Measurements from ENCODE around the gene PICALM.

Gene PICALM

DNA sequence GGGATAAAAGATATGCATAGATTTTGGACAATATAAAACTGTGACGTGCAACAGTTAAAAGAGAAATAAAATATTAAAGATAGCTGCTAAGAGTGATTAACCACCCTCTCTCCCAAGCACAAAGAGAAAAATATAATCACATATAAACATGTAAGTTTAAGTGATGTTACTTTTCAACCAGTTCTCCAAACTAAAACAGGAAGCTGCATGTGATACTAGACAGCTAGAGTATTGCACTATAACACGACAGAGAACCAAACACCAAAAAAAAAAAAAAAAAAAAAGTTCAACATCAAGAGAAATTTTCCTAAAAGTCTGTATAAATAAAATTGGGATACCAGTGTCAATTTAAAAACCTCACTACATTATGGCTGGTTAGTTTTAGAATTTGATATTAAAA, 79.1 kb downstream of the PICALM start:
- no peaks in the 10 kb centered on the region for H3K9me3 Mint-ChIP-seq
- peaks cover 29% of the 10 kb centered on the region for H3K4me1 Mint-ChIP-seq
- peaks cover 60% of the 10 kb centered on the region for H3K36me3 Mint-ChIP-seq (ENCODE audit: insufficient read depth)
- no peak for ATAC-seq (replicated peaks; ENCODE audit: extremely low read depth, poor library complexity, severe bottlenecking)
- H3K27ac Mint-ChIP-seq (ENCODE audit: low read depth) = peak overlapping the region; percentile 80
- H3K27me3 Mint-ChIP-seq = no peaks in the 10 kb centered on the region
- H3K4me3 Mint-ChIP-seq = no peak overlapping the region
- DNase-seq (ENCODE audit: low spot score in 2 of 2) = no peak

DNA sequence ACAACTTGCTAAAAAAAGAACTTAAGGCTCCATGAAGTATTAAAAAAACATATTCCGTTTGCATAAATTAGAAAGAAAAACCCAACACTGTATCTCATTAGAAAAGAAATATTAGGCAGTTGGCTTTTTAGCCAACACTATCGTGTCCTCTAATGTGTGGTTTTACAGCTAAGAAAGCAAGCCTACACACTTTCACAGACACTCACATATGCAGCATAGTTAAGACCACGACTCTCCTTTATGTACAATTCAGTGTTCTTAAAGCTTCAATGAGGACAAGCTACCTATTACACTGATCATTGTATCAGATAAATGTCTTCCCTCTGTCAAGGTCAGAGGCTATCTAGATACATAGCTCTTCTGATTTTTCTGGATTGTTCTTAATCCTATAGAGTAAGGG, 80.1 kb downstream of the PICALM start:
- peaks cover 36% of the 10 kb centered on the region for H3K4me1 Mint-ChIP-seq
- peaks cover 58% of the 10 kb centered on the region for H3K36me3 Mint-ChIP-seq (ENCODE audit: insufficient read depth)
- DNase-seq (ENCODE audit: low spot score in 2 of 2) = no peak
- H3K27ac Mint-ChIP-seq (ENCODE audit: low read depth) = peak overlapping the region; percentile 80
- no peaks in the 10 kb centered on the region for H3K27me3 Mint-ChIP-seq
- ATAC-seq (replicated peaks; ENCODE audit: extremely low read depth, poor library complexity, severe bottlenecking) = no peak
- no peaks in the 10 kb centered on the region for H3K9me3 Mint-ChIP-seq
- no peak overlapping the region for H3K4me3 Mint-ChIP-seq

DNA sequence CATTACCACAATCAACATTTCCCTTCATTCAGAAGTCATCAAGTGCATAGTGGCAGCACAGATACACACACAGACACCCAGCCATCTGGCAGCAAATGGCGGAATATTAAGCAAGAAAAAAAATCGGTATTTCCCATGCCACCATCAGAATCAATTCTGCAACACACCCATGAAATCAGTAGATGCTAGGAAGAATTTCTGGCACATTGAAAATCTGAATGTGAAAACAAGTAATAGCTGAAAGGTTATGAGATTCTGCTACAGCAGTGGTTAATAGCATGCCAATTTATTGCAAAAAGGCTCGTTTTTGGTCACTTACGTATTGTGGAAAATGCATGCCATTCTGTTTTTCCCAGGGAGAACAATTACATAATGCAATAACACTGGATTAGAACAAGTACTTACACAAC, 91.1 kb downstream of the PICALM start:
- Mint-ChIP-seq H3K9me3 (no peaks in the 10 kb centered on the region), H3K4me3 (no peak overlapping the region), H3K36me3 (ENCODE audit: insufficient read depth) (peaks cover 58% of the 10 kb centered on the region), H3K27me3 (no peaks in the 10 kb centered on the region), H3K27ac (ENCODE audit: low read depth) (peak overlapping the region; percentile 69), H3K4me1 (peaks cover 15% of the 10 kb centered on the region)
- DNase-seq (ENCODE audit: low spot score in 2 of 2) (no peak), ATAC-seq (replicated peaks; ENCODE audit: extremely low read depth, poor library complexity, severe bottlenecking) (no peak)

DNA sequence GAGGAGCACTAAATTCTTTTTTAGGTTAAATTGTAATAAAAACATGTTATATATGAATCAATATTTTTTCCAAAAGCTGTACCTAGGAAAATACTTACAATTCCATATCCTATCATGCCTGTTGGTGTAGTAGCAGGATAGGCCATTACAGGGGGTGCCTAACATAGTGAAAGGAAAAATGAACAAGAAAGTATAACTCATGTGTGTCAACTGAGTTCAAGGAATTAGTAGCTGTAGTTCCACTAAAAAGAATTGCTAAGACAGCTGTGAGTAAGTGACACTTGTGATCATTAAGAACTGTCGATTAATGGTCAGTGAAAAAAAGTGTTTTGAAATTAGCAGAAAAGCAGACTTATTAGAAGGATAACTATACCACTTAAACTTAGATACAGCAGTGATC, 92.4 kb downstream of the PICALM start:
- Mint-ChIP-seq H3K9me3 (no peaks in the 10 kb centered on the region), H3K27ac (ENCODE audit: low read depth) (no peak overlapping the region), H3K4me3 (no peak overlapping the region), H3K4me1 (peaks cover 15% of the 10 kb centered on the region), H3K27me3 (no peaks in the 10 kb centered on the region), H3K36me3 (ENCODE audit: insufficient read depth) (peaks cover 57% of the 10 kb centered on the region)
- DNase-seq (ENCODE audit: low spot score in 2 of 2) (no peak), ATAC-seq (replicated peaks; ENCODE audit: extremely low read depth, poor library complexity, severe bottlenecking) (no peak)

DNA sequence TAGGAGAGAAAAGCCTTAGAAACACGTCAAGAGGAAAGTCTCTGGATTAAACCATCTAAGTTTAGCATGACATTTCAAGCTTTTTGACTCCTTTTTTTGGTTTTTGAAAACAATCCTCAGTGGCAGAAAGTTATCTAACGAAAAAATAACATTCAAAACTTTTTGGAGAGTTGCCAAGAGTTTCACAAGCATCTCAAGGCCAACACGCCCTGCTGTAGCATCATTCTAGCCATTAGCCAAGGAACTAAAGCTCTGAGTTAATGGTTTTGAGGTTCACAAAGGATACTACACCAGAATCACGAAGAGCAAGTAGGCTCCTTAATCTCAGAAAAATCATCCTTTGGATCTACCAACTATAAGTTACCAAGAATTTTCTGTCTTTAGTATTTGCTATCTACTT, 94.8 kb downstream of the PICALM start:
- Mint-ChIP-seq H3K4me3 (no peak overlapping the region), H3K27ac (ENCODE audit: low read depth) (no peak overlapping the region), H3K4me1 (peaks cover 27% of the 10 kb centered on the region), H3K36me3 (ENCODE audit: insufficient read depth) (peaks cover 59% of the 10 kb centered on the region), H3K27me3 (no peaks in the 10 kb centered on the region), H3K9me3 (no peaks in the 10 kb centered on the region)
- no peak for ATAC-seq (replicated peaks; ENCODE audit: extremely low read depth, poor library complexity, severe bottlenecking)
- no peak for DNase-seq (ENCODE audit: low spot score in 2 of 2)

DNA sequence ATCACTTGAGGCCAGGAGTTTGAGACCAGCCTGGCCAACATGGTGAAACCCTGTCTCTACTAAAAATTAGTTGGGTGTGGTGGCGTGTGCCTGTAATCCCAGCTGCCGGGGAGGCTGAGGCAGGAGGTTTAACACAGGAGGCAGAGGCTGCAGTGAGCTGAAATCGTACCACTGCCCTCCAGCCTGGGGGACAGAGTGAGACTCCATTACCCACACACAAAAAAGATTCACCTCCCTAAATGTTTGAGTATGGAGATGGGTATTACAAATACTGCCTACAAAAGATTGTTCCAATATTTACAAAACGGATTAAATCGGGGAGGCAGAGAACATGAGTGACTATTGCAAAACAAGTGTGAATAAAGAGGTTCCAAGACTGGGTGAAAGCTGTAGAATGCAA, 98.3 kb downstream of the PICALM start:
- Mint-ChIP-seq H3K4me1 (peaks cover 34% of the 10 kb centered on the region), H3K9me3 (no peaks in the 10 kb centered on the region), H3K4me3 (no peak overlapping the region), H3K27ac (ENCODE audit: low read depth) (no peak overlapping the region), H3K27me3 (no peaks in the 10 kb centered on the region), H3K36me3 (ENCODE audit: insufficient read depth) (peaks cover 66% of the 10 kb centered on the region)
- ATAC-seq (replicated peaks; ENCODE audit: extremely low read depth, poor library complexity, severe bottlenecking) (no peak), DNase-seq (ENCODE audit: low spot score in 2 of 2) (no peak)

DNA sequence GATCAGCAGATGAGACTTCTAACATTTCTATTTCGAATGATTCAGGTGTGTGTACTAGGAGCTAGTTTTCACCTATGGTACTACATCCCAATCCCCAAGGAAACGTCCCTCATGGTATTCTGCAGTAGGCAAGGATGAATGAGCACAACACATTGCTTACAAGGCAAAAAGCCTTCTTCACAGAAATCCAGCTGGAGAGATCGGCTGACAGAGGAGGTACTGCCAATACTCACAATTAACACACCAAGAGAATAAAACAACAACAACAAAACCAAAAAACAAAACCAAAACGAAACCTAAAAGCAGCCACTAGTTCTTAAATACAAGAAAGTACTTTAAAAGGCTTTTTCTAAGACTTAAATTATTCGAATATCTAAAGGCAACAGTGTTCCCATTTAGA, 101.4 kb downstream of the PICALM start:
- DNase-seq (ENCODE audit: low spot score in 2 of 2) (no peak), ATAC-seq (replicated peaks; ENCODE audit: extremely low read depth, poor library complexity, severe bottlenecking) (no peak)
- H3K9me3 Mint-ChIP-seq = no peaks in the 10 kb centered on the region
- peak overlapping the region; percentile 68 for H3K27ac Mint-ChIP-seq (ENCODE audit: low read depth)
- peaks cover 38% of the 10 kb centered on the region for H3K4me1 Mint-ChIP-seq
- no peak overlapping the region for H3K4me3 Mint-ChIP-seq
- no peaks in the 10 kb centered on the region for H3K27me3 Mint-ChIP-seq
- H3K36me3 Mint-ChIP-seq (ENCODE audit: insufficient read depth) = peaks cover 68% of the 10 kb centered on the region

DNA sequence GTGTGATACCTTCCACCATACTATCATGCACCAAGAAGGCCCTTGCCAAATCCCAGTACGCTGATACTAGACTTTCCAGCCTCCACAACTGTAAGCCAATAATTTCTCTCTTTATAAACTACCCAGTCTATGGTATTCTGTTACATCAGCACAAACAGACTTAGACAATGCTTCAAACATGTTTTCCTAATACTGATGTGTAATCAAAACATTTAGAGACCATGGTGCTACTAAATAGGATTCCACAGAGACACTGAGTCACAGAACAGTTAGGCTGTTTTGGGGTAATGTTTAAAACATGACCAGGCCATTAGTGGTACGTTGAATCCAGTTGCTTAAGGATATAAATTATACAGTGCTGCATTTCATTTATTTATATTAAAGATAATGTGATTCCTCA, 103.7 kb downstream of the PICALM start:
- no peaks in the 10 kb centered on the region for H3K27me3 Mint-ChIP-seq
- H3K4me1 Mint-ChIP-seq = peaks cover 44% of the 10 kb centered on the region
- ATAC-seq (replicated peaks; ENCODE audit: extremely low read depth, poor library complexity, severe bottlenecking) = no peak
- no peak overlapping the region for H3K4me3 Mint-ChIP-seq
- H3K36me3 Mint-ChIP-seq (ENCODE audit: insufficient read depth) = peaks cover 65% of the 10 kb centered on the region
- H3K9me3 Mint-ChIP-seq = no peaks in the 10 kb centered on the region
- H3K27ac Mint-ChIP-seq (ENCODE audit: low read depth) = no peak overlapping the region
- no peak for DNase-seq (ENCODE audit: low spot score in 2 of 2)

DNA sequence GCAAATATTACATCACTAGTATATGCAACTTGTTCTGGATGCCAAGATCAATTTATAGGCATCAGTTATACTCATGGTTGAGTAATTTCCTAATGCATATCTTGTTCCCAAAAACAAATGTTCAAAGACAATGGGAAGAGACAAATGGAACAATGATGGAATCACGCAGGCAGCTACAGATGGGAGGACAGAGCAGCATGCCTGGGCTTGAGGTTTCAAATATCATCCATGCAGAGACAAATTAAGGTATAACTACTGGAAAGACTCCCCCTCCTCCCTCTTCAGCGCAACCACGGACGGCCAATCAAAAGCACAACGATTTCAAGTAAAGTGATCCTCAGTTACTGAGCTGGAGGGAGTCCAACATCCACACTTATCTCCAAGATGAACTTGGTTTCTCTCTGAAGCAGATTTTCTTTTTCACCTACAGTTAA, 106.9 kb downstream of the PICALM start:
- peaks cover 23% of the 10 kb centered on the region for H3K4me1 Mint-ChIP-seq
- no peak overlapping the region for H3K27ac Mint-ChIP-seq (ENCODE audit: low read depth)
- DNase-seq (ENCODE audit: low spot score in 2 of 2) (no peak), ATAC-seq (replicated peaks; ENCODE audit: extremely low read depth, poor library complexity, severe bottlenecking) (no peak)
- H3K36me3 Mint-ChIP-seq (ENCODE audit: insufficient read depth) = peaks cover 71% of the 10 kb centered on the region
- H3K27me3 Mint-ChIP-seq = no peaks in the 10 kb centered on the region
- no peaks in the 10 kb centered on the region for H3K9me3 Mint-ChIP-seq
- H3K4me3 Mint-ChIP-seq = no peak overlapping the region

DNA sequence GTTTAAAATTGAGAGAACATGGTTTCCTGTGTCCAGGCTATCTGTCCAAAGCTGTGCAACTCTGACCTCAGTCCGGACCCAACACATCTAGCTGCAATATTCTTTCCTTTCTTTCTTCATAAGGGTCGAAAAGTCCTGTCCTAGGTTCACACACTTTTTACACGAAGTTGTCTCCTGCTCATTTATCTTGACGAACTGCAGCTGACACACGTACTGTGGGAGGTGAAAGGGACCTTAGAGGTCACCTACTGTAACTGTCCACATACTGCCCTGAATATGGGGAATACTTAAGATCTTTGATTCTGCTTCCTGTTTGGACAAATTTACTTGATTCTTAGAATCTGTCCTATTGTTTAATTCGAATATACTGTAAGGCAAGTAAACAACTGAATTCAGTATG, 107.8 kb downstream of the PICALM start:
- H3K27me3 Mint-ChIP-seq = no peaks in the 10 kb centered on the region
- DNase-seq (ENCODE audit: low spot score in 2 of 2) (no peak), ATAC-seq (replicated peaks; ENCODE audit: extremely low read depth, poor library complexity, severe bottlenecking) (no peak)
- peak overlapping the region; percentile 49 for H3K27ac Mint-ChIP-seq (ENCODE audit: low read depth)
- no peaks in the 10 kb centered on the region for H3K9me3 Mint-ChIP-seq
- peaks cover 75% of the 10 kb centered on the region for H3K36me3 Mint-ChIP-seq (ENCODE audit: insufficient read depth)
- H3K4me1 Mint-ChIP-seq = peaks cover 23% of the 10 kb centered on the region
- no peak overlapping the region for H3K4me3 Mint-ChIP-seq

DNA sequence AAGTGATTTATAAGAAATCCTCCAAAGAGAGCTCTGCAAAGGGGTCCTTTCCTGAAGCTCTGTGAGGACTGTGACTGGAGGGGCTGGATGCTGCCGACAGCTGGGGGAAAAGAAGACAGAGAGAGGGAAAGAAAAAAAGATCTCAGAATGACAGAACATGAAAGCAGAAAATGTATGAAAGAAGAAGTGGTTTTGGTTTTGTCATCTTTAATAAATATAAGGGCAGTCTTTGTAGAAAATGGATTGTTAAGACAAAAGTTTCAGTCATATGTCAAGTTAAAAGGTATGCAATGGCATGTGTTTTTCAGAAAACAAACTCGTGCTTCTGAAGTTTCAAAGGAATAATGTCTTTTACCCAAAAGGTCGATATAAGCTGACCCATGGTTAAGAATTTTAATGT, 108.2 kb downstream of the PICALM start:
- ATAC-seq (replicated peaks; ENCODE audit: extremely low read depth, poor library complexity, severe bottlenecking) = no peak
- no peak overlapping the region for H3K4me3 Mint-ChIP-seq
- H3K27ac Mint-ChIP-seq (ENCODE audit: low read depth) = peak overlapping the region; percentile 49
- H3K27me3 Mint-ChIP-seq = no peaks in the 10 kb centered on the region
- peaks cover 23% of the 10 kb centered on the region for H3K4me1 Mint-ChIP-seq
- no peaks in the 10 kb centered on the region for H3K9me3 Mint-ChIP-seq
- DNase-seq (ENCODE audit: low spot score in 2 of 2) = no peak
- peaks cover 73% of the 10 kb centered on the region for H3K36me3 Mint-ChIP-seq (ENCODE audit: insufficient read depth)

DNA sequence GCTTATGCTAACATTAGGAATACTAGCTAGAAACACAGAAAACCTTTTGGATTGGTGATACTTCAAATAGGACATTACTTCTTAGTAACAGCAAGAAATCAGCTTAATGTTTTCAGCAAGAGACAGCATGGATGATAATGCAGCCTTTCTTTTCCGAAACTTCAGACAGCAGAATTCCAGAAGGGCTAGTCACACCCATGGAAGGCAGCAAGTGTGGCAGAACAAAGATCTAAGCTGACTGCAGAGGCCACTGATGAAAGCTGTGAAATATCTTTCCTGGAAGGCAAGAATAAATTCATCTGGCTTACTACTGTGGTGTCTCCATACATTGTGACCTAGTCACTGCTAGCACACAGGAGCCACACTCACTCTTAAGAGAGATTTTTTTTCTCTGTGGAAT, 113.4 kb downstream of the PICALM start:
- H3K36me3 Mint-ChIP-seq (ENCODE audit: insufficient read depth) = peaks cover 63% of the 10 kb centered on the region
- ATAC-seq (replicated peaks; ENCODE audit: extremely low read depth, poor library complexity, severe bottlenecking) (no peak), DNase-seq (ENCODE audit: low spot score in 2 of 2) (no peak)
- no peak overlapping the region for H3K27ac Mint-ChIP-seq (ENCODE audit: low read depth)
- H3K27me3 Mint-ChIP-seq = no peaks in the 10 kb centered on the region
- H3K9me3 Mint-ChIP-seq = peaks cover 11% of the 10 kb centered on the region
- H3K4me3 Mint-ChIP-seq = no peak overlapping the region
- peaks cover 3% of the 10 kb centered on the region for H3K4me1 Mint-ChIP-seq

DNA sequence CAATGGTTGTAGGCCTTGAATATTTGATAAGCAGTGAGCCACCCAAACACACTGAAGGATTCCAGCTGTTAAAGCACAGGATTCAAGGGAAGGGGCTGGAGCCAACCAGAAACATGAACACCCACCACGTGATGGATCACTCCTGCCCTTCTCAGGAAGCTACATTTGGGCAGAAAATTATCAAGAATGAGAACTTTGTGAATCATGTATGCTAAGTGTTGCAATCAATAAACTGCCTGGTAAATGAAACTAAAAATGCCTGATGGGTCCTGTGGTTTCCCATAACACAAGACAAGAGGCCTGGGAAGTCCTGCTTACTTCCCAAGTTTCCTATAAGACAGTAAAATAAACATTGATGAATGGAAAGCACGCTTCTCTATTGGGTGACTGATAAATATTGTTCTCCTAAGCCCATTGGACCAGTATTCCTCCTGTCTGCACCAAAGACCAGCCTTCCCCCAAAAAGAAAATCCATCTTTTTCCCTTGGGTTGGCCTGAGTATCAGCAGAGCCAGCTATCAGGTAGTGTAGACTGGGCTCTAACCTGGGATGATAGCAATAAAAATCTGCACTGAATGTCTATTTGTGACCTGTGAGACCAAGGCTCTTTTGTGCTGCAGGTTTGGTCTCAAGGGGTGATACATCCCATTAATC, 115.3 kb downstream of the PICALM start:
- peak overlapping the region; percentile 48 for H3K27ac Mint-ChIP-seq (ENCODE audit: low read depth)
- no peaks in the 10 kb centered on the region for H3K4me1 Mint-ChIP-seq
- H3K9me3 Mint-ChIP-seq = peaks cover 11% of the 10 kb centered on the region
- no peak overlapping the region for H3K4me3 Mint-ChIP-seq
- peaks cover 51% of the 10 kb centered on the region for H3K36me3 Mint-ChIP-seq (ENCODE audit: insufficient read depth)
- DNase-seq (ENCODE audit: low spot score in 2 of 2) = no peak
- no peak for ATAC-seq (replicated peaks; ENCODE audit: extremely low read depth, poor library complexity, severe bottlenecking)
- no peaks in the 10 kb centered on the region for H3K27me3 Mint-ChIP-seq

Data from central memory CD8-positive, alpha-beta T cell (primary cell).